ENCODE measurements around the gene GRIK3.

GRIK3 gene

GRCh38 chr1:36876990-36877389, 157.3 kb downstream of the GRIK3 start:
- H3K4me3 ChIP-seq (ENCODE audit: low read depth, low read length) = no peak overlapping the region
- in situ Hi-C loops (cut with HindIII; ENCODE audit: low sequenced_read_pairs) = no loop called here
- no peak for TF ChIP-seq CTCF (IDR thresholded peaks at IDR 0.05; ENCODE audit: low read depth, low read length)
- no peak for DNase-seq (ENCODE audit: low read depth, low spot score)

GRCh38 chr1:36874271-36875060, 159.8 kb downstream of the GRIK3 start:
- DNase-seq (ENCODE audit: low read depth, low spot score) = no peak
- TF ChIP-seq CTCF (IDR thresholded peaks at IDR 0.05; ENCODE audit: low read depth, low read length) = no peak
- in situ Hi-C loops (cut with HindIII; ENCODE audit: low sequenced_read_pairs) = no loop called here
- no peak overlapping the region for H3K4me3 ChIP-seq (ENCODE audit: low read depth, low read length)

- H3K4me3 ChIP-seq (ENCODE audit: low read depth, low read length) = no peak overlapping the region
- TF ChIP-seq CTCF (IDR thresholded peaks at IDR 0.05; ENCODE audit: low read depth, low read length) = no peak
- in situ Hi-C loops (cut with HindIII; ENCODE audit: low sequenced_read_pairs) = no loop called here
- DNase-seq (ENCODE audit: low read depth, low spot score) = no peak
These were observed 161.5 kb downstream of the GRIK3 start for GRCh38 chr1:36872858-36873257.

GRCh38 chr1:36872126-36872754, 162.1 kb downstream of the GRIK3 start:
- no peak overlapping the region for H3K4me3 ChIP-seq (ENCODE audit: low read depth, low read length)
- no peak for DNase-seq (ENCODE audit: low read depth, low spot score)
- no peak for TF ChIP-seq CTCF (IDR thresholded peaks at IDR 0.05; ENCODE audit: low read depth, low read length)
- in situ Hi-C loops (cut with HindIII; ENCODE audit: low sequenced_read_pairs) = no loop called here

GRCh38 chr1:36871146-36871971, 163.0 kb downstream of the GRIK3 start:
- in situ Hi-C loops (cut with HindIII; ENCODE audit: low sequenced_read_pairs) = no loop called here
- no peak overlapping the region for H3K4me3 ChIP-seq (ENCODE audit: low read depth, low read length)
- no peak for TF ChIP-seq CTCF (IDR thresholded peaks at IDR 0.05; ENCODE audit: low read depth, low read length)
- DNase-seq (ENCODE audit: low read depth, low spot score) = no peak

GRCh38 chr1:36869826-36870225, 164.5 kb downstream of the GRIK3 start:
- no peak for TF ChIP-seq CTCF (IDR thresholded peaks at IDR 0.05; ENCODE audit: low read depth, low read length)
- no peak for DNase-seq (ENCODE audit: low read depth, low spot score)

More at GRCh38 chr1:36869826-36870225, 164.5 kb downstream of the GRIK3 start:
- H3K4me3 ChIP-seq (ENCODE audit: low read depth, low read length) = no peak overlapping the region
- in situ Hi-C loops (cut with HindIII; ENCODE audit: low sequenced_read_pairs) = no loop called here
